ENCODE results near the gene B4GALT5.

GRCh38 chr20:49629606-49630005 is 84.1 kb downstream of the B4GALT5 start:
- TF ChIP-seq POLR2A (IDR thresholded peaks at IDR 0.05), result no peak
- TF ChIP-seq, protein P1, sequence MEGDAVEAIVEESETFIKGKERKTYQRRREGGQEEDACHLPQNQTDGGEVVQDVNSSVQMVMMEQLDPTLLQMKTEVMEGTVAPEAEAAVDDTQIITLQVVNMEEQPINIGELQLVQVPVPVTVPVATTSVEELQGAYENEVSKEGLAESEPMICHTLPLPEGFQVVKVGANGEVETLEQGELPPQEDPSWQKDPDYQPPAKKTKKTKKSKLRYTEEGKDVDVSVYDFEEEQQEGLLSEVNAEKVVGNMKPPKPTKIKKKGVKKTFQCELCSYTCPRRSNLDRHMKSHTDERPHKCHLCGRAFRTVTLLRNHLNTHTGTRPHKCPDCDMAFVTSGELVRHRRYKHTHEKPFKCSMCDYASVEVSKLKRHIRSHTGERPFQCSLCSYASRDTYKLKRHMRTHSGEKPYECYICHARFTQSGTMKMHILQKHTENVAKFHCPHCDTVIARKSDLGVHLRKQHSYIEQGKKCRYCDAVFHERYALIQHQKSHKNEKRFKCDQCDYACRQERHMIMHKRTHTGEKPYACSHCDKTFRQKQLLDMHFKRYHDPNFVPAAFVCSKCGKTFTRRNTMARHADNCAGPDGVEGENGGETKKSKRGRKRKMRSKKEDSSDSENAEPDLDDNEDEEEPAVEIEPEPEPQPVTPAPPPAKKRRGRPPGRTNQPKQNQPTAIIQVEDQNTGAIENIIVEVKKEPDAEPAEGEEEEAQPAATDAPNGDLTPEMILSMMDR (IDR thresholded peaks at IDR 0.05), result no peak
- TF ChIP-seq POLR2AphosphoS5 (IDR thresholded peaks at IDR 0.05), result no peak
